GM12878 (cell line): Measurements from ENCODE around the gene ZNF813.

Experiments
- BHLHE40 ChIP-seq, 2 experiments: fragments of 450-650 bp in 1 of 2; IDR thresholded peaks; 2 replicates each; pipeline ENCODE4 v1.6.1; 2011 to 2017; ENCODE audit warnings: low read depth in 2 of 2, borderline replicate concordance in 1 of 2, improper control_type of control experiment in 1 of 2, low read length in 1 of 2, mild to moderate bottlenecking in 1 of 2
- CBFB ChIP-seq: IDR thresholded peaks from 2 replicates; pipeline ENCODE4 v1.6.1; 2016; ENCODE audit warnings: antibody characterized with exemption, low read depth

- no peak for TF ChIP-seq BHLHE40 (IDR thresholded peaks at IDR 0.05; ENCODE audit: borderline replicate concordance in 1 of 2, low read depth in 2 of 2, low read length in 1 of 2)
- TF ChIP-seq CBFB = no peak
Observed at GRCh38 chr19:53466726-53467484, 628 bp upstream of the ZNF813 start.
